Karpas-422 (cell line): ENCODE data around the gene FBXL7. TPM values are rescaled to one million over a fixed set of nuclear protein-coding genes. Genes with fewer than 3 reads are reported as not detected.

Experiments used
- DNase-seq: peaks from one replicate; pipeline ENCODE4 v3.0.0-alpha.2; 2015
- H2AFZ ChIP-seq: fragments of 200-600 bp; sonication (generic); 2 replicates; pipeline ENCODE4 v1.6.1; 2014; ENCODE audit warnings: antibody characterized with exemption, low read length, mixed read lengths
- H3K27ac ChIP-seq: fragments of 200-600 bp; sonication (generic); 2 replicates; pipeline ENCODE4 v1.5.1; 2014; ENCODE audit warnings: mild to moderate bottlenecking, low read length, moderate library complexity
- H3K27me3 ChIP-seq: fragments of 200-600 bp; sonication (generic); 2 replicates; pipeline ENCODE4 v1.6.1; 2014; ENCODE audit warnings: low read length, mixed read lengths
- H3K36me3 ChIP-seq: fragments of 200-600 bp; sonication (generic); 2 replicates; pipeline ENCODE4 v1.6.1; 2014; ENCODE audit warnings: low read length, mixed read lengths; ENCODE audit not compliant: insufficient read depth
- H3K4me1 ChIP-seq: fragments of 200-600 bp; sonication (generic); 2 replicates; pipeline ENCODE4 v1.6.1; 2014; ENCODE audit warnings: mild to moderate bottlenecking, low read length, mixed read lengths
- H3K4me2 ChIP-seq: fragments of 200-600 bp; sonication (generic); 2 replicates; pipeline ENCODE4 v1.6.1; 2014; ENCODE audit warnings: low read length, low read depth, mild to moderate bottlenecking; ENCODE audit not compliant: poor library complexity, severe bottlenecking
- H3K4me3 ChIP-seq: fragments of 200-600 bp; sonication (generic); 2 replicates; pipeline ENCODE4 v1.5.1; 2014; ENCODE audit warnings: mild to moderate bottlenecking, antibody characterized with exemption, low read length, mixed read lengths
- H3K79me2 ChIP-seq: fragments of 200-600 bp; sonication (generic); 2 replicates; pipeline ENCODE4 v1.6.1; 2014; ENCODE audit warnings: mild to moderate bottlenecking, low read length, mixed read lengths
- H3K9ac ChIP-seq: fragments of 200-600 bp; sonication (generic); 2 replicates; pipeline ENCODE4 v1.6.0; 2014; ENCODE audit warnings: low read length
- H3K9me2 ChIP-seq: fragments of 200-600 bp; sonication (generic), shearing (Covaris generic); replicated peaks from 2 replicates; pipeline ENCODE4 v1.6.0; 2014; ENCODE audit warnings: mild to moderate bottlenecking, low read length, moderate library complexity; ENCODE audit not compliant: insufficient read depth
- H3K9me3 ChIP-seq: fragments of 300-700, 200-600 bp; sonication (generic); 2 replicates; pipeline ENCODE4 v1.6.1; 2014; ENCODE audit warnings: low read length, mixed read lengths
- H4K20me1 ChIP-seq: fragments of 200-600 bp; sonication (generic); 2 replicates; pipeline ENCODE4 v1.6.1; 2014; ENCODE audit warnings: mild to moderate bottlenecking, antibody characterized with exemption, low read length, low read depth; ENCODE audit not compliant: insufficient read depth
- total RNA-seq: library from RNA; depleted of rRNA; stranded (reverse); fragments of >200 nt; shearing (Covaris generic); gene quantifications from 2 replicates; pipeline ENCODE4 v1.2.3, GENCODE V29; 2014; ENCODE audit warnings: low replicate concordance

Gene FBXL7
- total RNA-seq, 1 experiment from 2014 or later, result not detected

- Histone ChIP-seq H3K4me3 (no peak overlapping the region), H3K79me2 (no peaks in the 10 kb centered on the region), H3K4me1 (no peaks in the 10 kb centered on the region), H3K27ac (no peak overlapping the region), H4K20me1 (no peaks in the 10 kb centered on the region), H3K27me3 (no peaks in the 10 kb centered on the region), H3K9ac (no peak overlapping the region), H3K9me3 (peaks cover 23% of the 10 kb centered on the region), H2AFZ (no peak overlapping the region), H3K9me2 (no peaks in the 10 kb centered on the region), H3K36me3 (no peaks in the 10 kb centered on the region), H3K4me2 (no peak overlapping the region)
- no peak for DNase-seq
These were observed 165.0 kb downstream of the FBXL7 start for GRCh38 chr5:15664961-15665360.

GRCh38 chr5:15669826-15670225 lies 169.8 kb downstream of the FBXL7 start:
- Histone ChIP-seq H3K4me3 (no peak overlapping the region), H3K9me2 (no peaks in the 10 kb centered on the region), H3K9ac (no peak overlapping the region), H4K20me1 (no peaks in the 10 kb centered on the region), H2AFZ (no peak overlapping the region), H3K9me3 (peaks cover 18% of the 10 kb centered on the region), H3K79me2 (no peaks in the 10 kb centered on the region), H3K4me1 (no peaks in the 10 kb centered on the region), H3K36me3 (no peaks in the 10 kb centered on the region), H3K27me3 (no peaks in the 10 kb centered on the region), H3K27ac (no peak overlapping the region), H3K4me2 (no peak overlapping the region)
- no peak for DNase-seq

GRCh38 chr5:15674716-15675115 lies 174.7 kb downstream of the FBXL7 start:
- DNase-seq, result no peak
- Histone ChIP-seq H3K27ac (no peak overlapping the region), H3K4me1 (no peaks in the 10 kb centered on the region), H3K4me3 (no peak overlapping the region), H3K27me3 (no peaks in the 10 kb centered on the region), H3K9me2 (no peaks in the 10 kb centered on the region), H2AFZ (no peak overlapping the region), H3K36me3 (no peaks in the 10 kb centered on the region), H3K79me2 (no peaks in the 10 kb centered on the region), H4K20me1 (no peaks in the 10 kb centered on the region), H3K9ac (no peak overlapping the region), H3K4me2 (no peak overlapping the region), H3K9me3 (peaks cover 9% of the 10 kb centered on the region; the same call in 1 of the 2 replicates)

- Histone ChIP-seq H2AFZ (no peak overlapping the region), H3K27ac (no peak overlapping the region), H3K36me3 (no peaks in the 10 kb centered on the region), H3K27me3 (no peaks in the 10 kb centered on the region), H3K4me2 (no peak overlapping the region), H3K9me3 (peaks cover 15% of the 10 kb centered on the region), H4K20me1 (no peaks in the 10 kb centered on the region), H3K9ac (no peak overlapping the region), H3K4me3 (no peak overlapping the region), H3K4me1 (no peaks in the 10 kb centered on the region), H3K9me2 (no peaks in the 10 kb centered on the region), H3K79me2 (no peaks in the 10 kb centered on the region)
- no peak for DNase-seq
These were observed 176.6 kb downstream of the FBXL7 start for GRCh38 chr5:15676591-15676990.

- Histone ChIP-seq H3K9ac (no peak overlapping the region), H2AFZ (no peak overlapping the region), H4K20me1 (no peaks in the 10 kb centered on the region), H3K79me2 (no peaks in the 10 kb centered on the region), H3K9me2 (no peaks in the 10 kb centered on the region), H3K27ac (no peak overlapping the region), H3K9me3 (peaks cover 25% of the 10 kb centered on the region), H3K4me2 (no peak overlapping the region), H3K27me3 (no peaks in the 10 kb centered on the region), H3K36me3 (no peaks in the 10 kb centered on the region), H3K4me3 (no peak overlapping the region), H3K4me1 (no peaks in the 10 kb centered on the region)
- DNase-seq, result no peak
These were observed 179.2 kb downstream of the FBXL7 start for GRCh38 chr5:15679161-15679560.

- Histone ChIP-seq H3K9ac (no peak overlapping the region), H3K36me3 (no peaks in the 10 kb centered on the region), H4K20me1 (no peaks in the 10 kb centered on the region), H3K27me3 (no peaks in the 10 kb centered on the region), H3K9me2 (no peaks in the 10 kb centered on the region), H3K27ac (no peak overlapping the region), H3K4me2 (no peak overlapping the region), H2AFZ (no peak overlapping the region), H3K79me2 (no peaks in the 10 kb centered on the region), H3K9me3 (peaks cover 29% of the 10 kb centered on the region), H3K4me1 (no peaks in the 10 kb centered on the region), H3K4me3 (no peak overlapping the region)
- no peak for DNase-seq
These were observed 180.5 kb downstream of the FBXL7 start for GRCh38 chr5:15680455-15680854.

GRCh38 chr5:15682122-15682521 lies 182.1 kb downstream of the FBXL7 start:
- Histone ChIP-seq H3K79me2 (no peaks in the 10 kb centered on the region), H3K4me2 (no peak overlapping the region), H3K9ac (no peak overlapping the region), H3K9me2 (no peaks in the 10 kb centered on the region), H3K27ac (no peak overlapping the region), H3K36me3 (no peaks in the 10 kb centered on the region), H3K27me3 (no peaks in the 10 kb centered on the region), H2AFZ (no peak overlapping the region), H3K4me1 (no peaks in the 10 kb centered on the region), H3K4me3 (no peak overlapping the region), H4K20me1 (no peaks in the 10 kb centered on the region), H3K9me3 (peaks cover 25% of the 10 kb centered on the region)
- DNase-seq, result no peak

GRCh38 chr5:15682566-15682965 lies 182.6 kb downstream of the FBXL7 start:
- H3K9ac ChIP-seq, result no peak overlapping the region
- no peak overlapping the region for H2AFZ ChIP-seq
- no peaks in the 10 kb centered on the region for H3K36me3 ChIP-seq
- no peaks in the 10 kb centered on the region for H4K20me1 ChIP-seq
- no peaks in the 10 kb centered on the region for H3K27me3 ChIP-seq
- H3K4me1 ChIP-seq, result no peaks in the 10 kb centered on the region
- H3K27ac ChIP-seq, result no peak overlapping the region
- H3K4me2 ChIP-seq, result no peak overlapping the region
- no peaks in the 10 kb centered on the region for H3K79me2 ChIP-seq
- no peak for DNase-seq
- H3K9me3 ChIP-seq, result peaks cover 25% of the 10 kb centered on the region
- H3K9me2 ChIP-seq, result no peaks in the 10 kb centered on the region
- no peak overlapping the region for H3K4me3 ChIP-seq

- no peak overlapping the region for H2AFZ ChIP-seq
- no peak overlapping the region for H3K4me2 ChIP-seq
- H3K79me2 ChIP-seq, result no peaks in the 10 kb centered on the region
- H3K9ac ChIP-seq, result no peak overlapping the region
- DNase-seq, result peak; percentile 43
- H3K36me3 ChIP-seq, result no peaks in the 10 kb centered on the region
- no peaks in the 10 kb centered on the region for H3K4me1 ChIP-seq
- H3K27ac ChIP-seq, result no peak overlapping the region
- no peak overlapping the region for H3K4me3 ChIP-seq
- H3K9me2 ChIP-seq, result no peaks in the 10 kb centered on the region
- no peaks in the 10 kb centered on the region for H4K20me1 ChIP-seq
- peaks cover 25% of the 10 kb centered on the region for H3K9me3 ChIP-seq
- H3K27me3 ChIP-seq, result no peaks in the 10 kb centered on the region
These were observed 183.4 kb downstream of the FBXL7 start for GRCh38 chr5:15683332-15683731.
